Right cardiac atrium (tissue), 5 donors: ENCODE data around the gene SNTA1. TPM values are rescaled to one million over a fixed set of nuclear protein-coding genes. Genes with fewer than 3 reads are reported as not detected.
"Not testable (repeated sequence)": the region's sequence is repeated elsewhere in the genome, so short reads cannot be mapped to it uniquely, and the experiment has no call there.

ENCODE experiments used
- ATAC-seq, 2 donors: fragments of 200-7000 bp; cut with Tn5 transposase; one replicate each; pipeline versions ENCODE4 v1.8.0 to v1.9.1; 2020; ENCODE audit warnings: moderate library complexity in 2 of 2, mild to moderate bottlenecking in 1 of 2
- DNase-seq, 3 donors: peaks; one replicate each; pipeline ENCODE4 v3.0.0-alpha.2; 2020
- H3K27ac ChIP-seq: one replicate; pipeline ENCODE4 v1.5.1; 2013; ENCODE audit warnings: mild to moderate bottlenecking, low read length, control low read depth, moderate library complexity
- H3K27me3 ChIP-seq: one replicate; pipeline ENCODE4 v1.6.1; 2013; ENCODE audit not compliant: control insufficient read depth, insufficient read depth
- H3K4me1 ChIP-seq: one replicate; pipeline ENCODE4 v1.6.1; 2013; ENCODE audit warnings: low read length; ENCODE audit not compliant: control insufficient read depth, insufficient read depth
- H3K4me3 ChIP-seq: one replicate; pipeline ENCODE4 v1.5.1; 2013; ENCODE audit warnings: low read length, control low read depth
- H3K9me3 ChIP-seq: one replicate; pipeline ENCODE4 v1.6.1; 2013; ENCODE audit warnings: low read length; ENCODE audit not compliant: control insufficient read depth
- WGBS: extraction: QIAGEN DNeasy Blood & Tissue Kit; methylation state at CpG from one replicate; pipeline ENCODE4 v1.1.7; 2013; 5-methylcytosine and 5-hydroxymethylcytosine counted together
- intact Hi-C, 4 donors: fragments of 100-400 bp; cut with DNase I; formaldehyde crosslinking; loops; one replicate each; pipeline versions ENCODE4 v1.11.0 to v1.14.0; 2022 to 2023
- long read RNA-seq, 4 donors: library from polyadenylated mRNA; unstranded; transcript quantifications; one replicate each; pipeline ENCODE4 v2.0.0, GENCODE V29; 2020 to 2021
- polyA plus RNA-seq: library from polyadenylated mRNA; stranded (reverse); fragments of 200-250 nt; gene quantifications from one replicate; pipeline ENCODE4 v1.2.3, GENCODE V29; 2013
- total RNA-seq, 4 donors: library from RNA; stranded (reverse); fragmentation: NEBNext Ultra II Directional; extraction: Animal tissue kit (Norgen Biotek cat#: 25700); gene quantifications; one replicate each; pipeline ENCODE4 v1.2.1, GENCODE V29; 2021
- donor health status: healthy with polysubstance abuse.
- donor health status: DM: no; HTN: yes; CAD: no.
- donor health status: DM: no; HTN: no; CAD: no.
- donor health status: DM: no; HTN: yes; CAD: no; lungs with severe emphysema.
- donor health status: DM: yes; HTN: yes; CAD: no.

Gene SNTA1
- total RNA-seq = 100 to 1,000 TPM; 160 to 207 (median 170) TPM
- 221 TPM for polyA plus RNA-seq
- long read RNA-seq, donor 1, transcript SNTA1-201 (8 exons, 2,342 nt) = major isoform, 690 of 926 reads
- long read RNA-seq, donor 1, partial matches to known transcripts = 115 of 926 reads
- long read RNA-seq, donor 1, other reads (novel, unspliced or antisense) = 121 of 926 reads
- long read RNA-seq, donor 2, transcript SNTA1-201 (8 exons, 2,342 nt) = major isoform, 357 of 481 reads
- long read RNA-seq, donor 2, partial matches to known transcripts = 63 of 481 reads
- long read RNA-seq, donor 2, other reads (novel, unspliced or antisense) = 61 of 481 reads
- long read RNA-seq, donor 3, transcript SNTA1-201 (8 exons, 2,342 nt) = major isoform, 20 of 201 reads
- long read RNA-seq, donor 3, partial matches to known transcripts = 151 of 201 reads
- long read RNA-seq, donor 3, other reads (novel, unspliced or antisense) = 30 of 201 reads
- long read RNA-seq, donor 4, transcript SNTA1-201 (8 exons, 2,342 nt) = major isoform, 459 of 602 reads
- long read RNA-seq, donor 4, partial matches to known transcripts = 59 of 602 reads
- long read RNA-seq, donor 4, other reads (novel, unspliced or antisense) = 84 of 602 reads

DNA sequence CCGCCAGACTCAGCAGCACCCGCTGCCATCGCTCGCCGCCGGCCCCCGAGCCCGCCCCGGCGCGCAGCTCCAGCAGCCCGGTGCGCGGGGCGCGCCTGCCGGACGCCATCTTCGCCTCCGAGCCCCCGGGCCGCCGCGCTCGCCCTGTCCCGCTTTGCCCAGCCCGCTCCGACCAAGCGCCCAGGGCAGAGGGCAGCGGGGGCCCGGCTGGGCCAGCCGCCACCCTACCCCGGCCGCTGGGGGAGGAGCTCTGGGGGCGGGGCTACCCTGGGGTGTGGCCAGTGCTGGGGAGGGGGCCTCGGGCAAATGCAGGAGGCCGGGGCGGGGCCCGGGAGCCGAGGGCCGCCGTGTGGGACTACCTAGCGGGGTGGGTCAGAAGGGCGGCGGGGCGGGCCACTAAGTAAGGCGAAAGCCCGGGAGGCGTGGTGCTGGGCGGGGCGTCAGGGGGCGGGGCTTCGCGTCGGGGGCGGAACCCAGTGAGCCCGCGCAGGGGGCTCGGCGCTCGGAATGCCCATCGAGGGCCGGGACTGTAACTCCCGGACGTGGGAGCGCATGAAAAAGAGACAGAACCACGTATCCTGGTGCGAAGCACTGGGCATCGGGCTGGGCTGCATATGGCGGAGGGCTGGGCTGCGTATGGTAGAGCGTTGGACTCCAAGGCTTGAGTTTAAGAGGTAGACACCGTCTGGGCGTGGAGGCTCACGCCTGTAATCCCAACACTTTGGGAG is at the start of gene SNTA1:
Gene SNTA1, minus strand, starts transcription at position 252 of the 728 bp plus-strand sequence. Its CDS starts 143 bp downstream, at position 109.
- H3K9me3 ChIP-seq = no peaks in the 10 kb centered on the region
- peak within 1 kb of the TSS; percentile 71 for H3K27ac ChIP-seq
- intact Hi-C loops = loop anchor here in 1 of 4 donors (10.0 kb wide), 1 partner anchor 221 kb away; the partner anchor contains the start of genes ACTL10 and C20orf144
- peak within 1 kb of the TSS; percentile 83 for H3K4me3 ChIP-seq
- WGBS = under 1% methylated on average over 75 of the region's 75 CpGs
- DNase-seq (peak; percentile 93 to 98 (median 98)), ATAC-seq (peak; percentile 93 to 96)
- H3K4me1 ChIP-seq = peaks cover 1% of the 10 kb centered on the region
- H3K27me3 ChIP-seq = no peaks in the 10 kb centered on the region

DNA sequence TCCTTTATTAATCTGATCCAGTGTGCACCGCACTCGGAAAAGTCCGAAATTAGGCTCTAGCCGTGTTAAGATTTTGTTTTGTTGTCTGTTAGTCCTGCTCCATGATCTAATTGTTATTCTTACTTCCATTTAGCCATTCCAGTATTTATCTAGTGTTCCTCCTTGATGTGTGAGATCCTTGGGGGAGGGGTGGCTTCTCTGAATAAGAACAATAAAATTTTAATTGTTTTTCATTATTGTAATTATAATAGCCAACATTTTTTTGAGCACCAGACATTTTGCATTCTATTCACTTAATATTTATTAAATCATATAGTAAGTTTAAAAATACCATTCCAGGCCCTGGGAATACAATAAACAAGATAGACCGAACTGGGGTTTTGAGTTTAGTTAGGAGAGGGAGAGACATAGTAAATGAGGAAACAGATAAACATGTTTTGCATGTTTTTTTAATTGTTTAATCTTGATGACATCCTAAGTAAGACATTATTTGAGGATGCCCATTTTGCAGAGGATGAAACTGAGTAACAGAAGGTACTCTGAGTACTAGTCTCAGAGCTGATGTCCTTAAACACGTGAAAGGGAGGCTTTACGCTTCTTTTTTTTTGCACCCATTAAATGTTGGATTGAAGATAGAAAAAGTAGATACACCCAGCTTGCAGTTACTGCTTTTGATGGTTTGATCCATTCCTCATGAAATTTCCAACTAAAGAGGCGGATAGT is 47.5 kb upstream of the SNTA1 start:
- Histone ChIP-seq H3K9me3 (no peaks in the 10 kb centered on the region), H3K4me1 (no peaks in the 10 kb centered on the region), H3K27ac (peak overlapping the region; percentile 93), H3K4me3 (peak overlapping the region; percentile 72), H3K27me3 (no peaks in the 10 kb centered on the region)
- ATAC-seq (no peak), DNase-seq (no peak)
- intact Hi-C loops = no loop called here
- WGBS = 48% methylated on average over 8 of the region's 8 CpGs

DNA sequence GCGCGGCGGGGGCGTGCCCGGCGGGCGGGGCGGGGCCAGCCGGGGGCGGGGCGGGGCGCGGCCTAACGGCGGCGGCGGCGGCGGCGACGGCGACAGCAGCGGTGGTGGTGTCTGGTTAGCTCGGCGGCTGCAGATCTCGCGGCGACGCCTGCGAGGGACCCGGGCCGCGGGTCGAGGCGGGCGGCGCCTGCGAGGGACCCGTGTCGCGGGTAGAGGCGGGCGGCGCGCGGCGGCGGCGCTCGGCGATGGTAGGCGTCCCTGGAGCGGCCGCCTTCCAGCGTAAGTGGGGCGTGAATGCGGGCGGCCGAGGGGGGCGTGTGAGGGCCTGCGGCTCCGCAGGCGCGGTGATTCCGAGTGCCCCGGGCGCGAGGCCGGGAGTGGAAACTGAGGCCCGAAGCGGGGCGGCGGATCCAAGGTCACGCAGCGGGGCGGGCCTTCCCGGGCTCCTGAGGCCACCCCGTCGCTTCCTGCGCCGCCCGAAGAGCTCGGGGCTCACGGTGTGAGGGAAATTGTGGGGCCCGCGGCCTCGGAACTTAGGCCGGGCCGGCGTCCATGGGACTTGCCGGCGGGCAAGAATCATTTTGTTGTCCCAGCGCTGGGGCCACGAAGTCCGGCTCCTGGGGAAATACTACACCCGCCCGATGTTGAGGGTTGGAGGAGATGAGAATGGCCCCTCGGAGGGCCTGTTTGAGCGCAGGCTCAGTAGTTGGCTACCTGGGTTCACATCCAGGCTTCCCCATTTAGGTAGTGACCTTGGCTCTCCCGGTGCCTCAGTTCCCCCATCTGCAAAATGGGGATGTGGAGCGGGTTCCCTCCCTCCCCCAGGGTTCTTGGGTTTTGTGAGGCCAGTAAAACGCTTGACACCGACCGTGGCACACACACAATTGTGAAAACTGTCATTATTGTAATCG is 46.7 kb upstream of the SNTA1 start, which contains the start of gene CBFA2T2:
Gene CBFA2T2, plus strand, starts transcription at position 74 of the 911 bp plus-strand sequence. Its CDS starts 172 bp downstream, at position 246.
- Histone ChIP-seq H3K27me3 (no peaks in the 10 kb centered on the region), H3K9me3 (no peaks in the 10 kb centered on the region), H3K27ac (peak within 1 kb of the TSS; percentile 93), H3K4me1 (no peaks in the 10 kb centered on the region), H3K4me3 (peak within 1 kb of the TSS; percentile 72)
- DNase-seq = peak in 2 of 3 donors; percentile 75 to 88
- intact Hi-C loops = no loop called here
- under 1% methylated on average over 103 of the region's 105 CpGs for WGBS
- ATAC-seq = peak; percentile 65 to 69

DNA sequence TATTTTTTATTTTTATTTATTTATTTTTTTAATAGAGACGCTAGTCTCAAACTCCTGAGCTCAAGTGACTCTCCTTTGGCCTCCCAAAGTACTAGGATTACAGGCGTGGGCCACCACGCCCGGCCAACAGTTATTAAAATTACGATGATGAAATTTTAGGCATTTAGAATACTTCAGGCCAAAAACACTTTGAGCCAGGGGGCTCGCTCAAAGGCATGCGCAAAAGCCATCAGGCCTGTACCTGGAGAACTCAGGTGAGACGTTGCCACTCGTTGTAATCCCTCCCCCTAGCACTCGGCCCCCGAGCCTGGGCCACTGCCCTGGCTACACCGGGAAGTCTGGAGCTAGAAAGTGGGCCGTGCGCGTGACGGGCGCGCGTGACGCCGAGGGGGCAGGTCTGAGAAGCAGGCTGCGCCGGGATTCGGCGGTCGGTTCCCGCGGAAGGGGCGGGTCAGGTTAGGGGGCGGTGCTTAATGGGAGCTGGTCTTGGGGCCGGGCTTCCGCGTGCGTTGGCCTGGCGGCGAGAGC is 46.0 kb upstream of the SNTA1 start:
- no peaks in the 10 kb centered on the region for H3K9me3 ChIP-seq
- DNase-seq (peak; percentile 99 to 100 (median 100)), ATAC-seq (peak; percentile 99)
- 3% methylated on average over 36 of the region's 36 CpGs for WGBS
- H3K27me3 ChIP-seq = no peaks in the 10 kb centered on the region
- intact Hi-C loops = no loop called here
- peak overlapping the region; percentile 83 for H3K27ac ChIP-seq
- peak overlapping the region; percentile 72 for H3K4me3 ChIP-seq
- no peaks in the 10 kb centered on the region for H3K4me1 ChIP-seq

DNA sequence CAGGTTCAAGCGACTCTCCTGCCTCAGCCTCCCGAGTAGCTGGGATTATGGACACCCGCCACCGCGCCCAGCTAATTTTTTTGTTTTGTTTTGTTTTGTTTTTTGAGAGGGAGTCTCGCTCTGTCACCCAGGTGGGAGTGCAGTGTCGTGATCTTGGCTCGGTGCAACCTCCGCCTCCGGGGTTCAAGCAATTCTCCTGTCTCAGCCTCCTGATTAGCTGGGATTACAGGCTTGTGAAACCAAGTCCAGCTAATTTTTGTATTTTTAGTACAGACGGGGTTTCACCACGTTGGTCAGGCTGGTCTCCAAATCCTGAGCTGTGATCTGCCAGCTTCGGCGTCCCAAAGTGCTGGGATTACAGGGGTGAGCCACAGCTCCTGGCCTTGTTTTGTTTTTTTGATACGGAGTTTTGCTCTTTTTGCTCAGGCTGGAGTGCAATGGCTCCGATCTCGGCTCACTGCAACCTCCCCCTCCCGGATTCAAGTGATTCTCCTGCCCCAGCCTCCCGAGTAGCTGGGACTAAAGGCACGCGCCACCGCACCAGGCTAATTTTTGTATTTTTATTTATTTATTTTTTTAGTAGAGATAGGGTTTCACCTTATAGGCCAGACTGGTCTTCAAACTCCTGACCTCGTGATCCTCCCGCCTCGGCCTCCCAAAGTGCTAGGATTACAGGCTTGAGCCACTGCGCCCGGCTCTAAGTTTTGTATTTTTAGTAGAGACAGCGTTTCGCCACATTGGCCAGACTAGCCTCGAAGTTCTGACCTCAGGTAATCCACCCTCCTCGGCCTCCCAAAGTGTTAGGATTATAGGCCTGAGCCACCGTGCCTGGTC is 45.3 kb upstream of the SNTA1 start:
- intact Hi-C loops, H3K27me3 ChIP-seq: not testable (repeated sequence)
- 94% methylated on average over 32 of the region's 32 CpGs for WGBS

DNA sequence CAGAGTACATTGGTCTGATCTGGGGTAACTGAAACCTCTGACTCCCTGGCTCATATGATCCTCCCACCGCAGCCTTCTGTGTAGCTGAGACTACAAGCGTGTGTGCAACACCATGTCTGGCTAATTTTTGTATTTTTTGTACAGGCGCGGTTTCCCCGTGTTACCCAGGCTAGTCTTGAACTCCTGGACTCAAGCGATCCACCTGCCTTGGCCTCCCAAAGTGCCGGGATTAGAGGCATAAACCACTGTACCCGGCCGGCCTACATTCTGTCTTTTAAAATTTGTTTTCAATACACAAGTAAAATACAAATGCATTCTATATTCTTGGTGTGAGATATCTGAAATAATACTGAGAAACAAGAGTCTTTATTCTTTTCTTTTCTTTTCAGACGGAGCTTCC is 44.6 kb upstream of the SNTA1 start:
- DNase-seq (peak in 1 of 3 donors; percentile 24), ATAC-seq (no peak)
- Histone ChIP-seq H3K4me3 (no peak overlapping the region), H3K9me3 (no peaks in the 10 kb centered on the region), H3K4me1 (no peaks in the 10 kb centered on the region), H3K27me3 (no peaks in the 10 kb centered on the region), H3K27ac (no peak overlapping the region)
- intact Hi-C loops = no loop called here
- 95% methylated on average over 10 of the region's 10 CpGs for WGBS

More for the DNA sequence above, 45.3 kb upstream of the SNTA1 start:
- DNase-seq = peak in 2 of 3 donors; percentile 43 to 45
- H3K4me1 ChIP-seq, H3K9me3 ChIP-seq, H3K27ac ChIP-seq, ATAC-seq: not testable (repeated sequence)
- H3K4me3 ChIP-seq = peak overlapping the region; percentile 36

DNA sequence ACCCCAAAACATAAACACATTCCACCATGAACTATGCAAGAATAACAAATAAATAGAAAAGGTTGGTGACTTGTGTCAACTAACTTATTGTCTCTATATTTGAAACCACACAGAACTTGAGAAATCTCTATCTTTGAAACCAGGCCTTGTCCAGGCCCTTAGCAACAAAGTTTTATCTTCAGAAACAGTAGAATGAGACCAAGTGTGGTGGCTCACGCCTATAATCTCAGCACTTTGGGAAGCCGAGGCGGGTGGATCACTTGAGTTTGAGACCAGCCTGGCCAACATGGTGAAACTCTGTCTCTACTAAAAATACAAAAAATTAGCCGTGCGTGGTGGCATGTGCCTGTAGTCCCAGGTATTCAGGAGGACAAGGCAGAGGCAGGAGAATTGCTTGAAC is 39.6 kb upstream of the SNTA1 start:
- H3K9me3 ChIP-seq, intact Hi-C loops, H3K4me1 ChIP-seq, ATAC-seq, H3K4me3 ChIP-seq, H3K27me3 ChIP-seq, H3K27ac ChIP-seq: not testable (repeated sequence)
- peak in 1 of 3 donors; percentile 5 for DNase-seq
- WGBS = 95% methylated on average over 5 of the region's 5 CpGs

DNA sequence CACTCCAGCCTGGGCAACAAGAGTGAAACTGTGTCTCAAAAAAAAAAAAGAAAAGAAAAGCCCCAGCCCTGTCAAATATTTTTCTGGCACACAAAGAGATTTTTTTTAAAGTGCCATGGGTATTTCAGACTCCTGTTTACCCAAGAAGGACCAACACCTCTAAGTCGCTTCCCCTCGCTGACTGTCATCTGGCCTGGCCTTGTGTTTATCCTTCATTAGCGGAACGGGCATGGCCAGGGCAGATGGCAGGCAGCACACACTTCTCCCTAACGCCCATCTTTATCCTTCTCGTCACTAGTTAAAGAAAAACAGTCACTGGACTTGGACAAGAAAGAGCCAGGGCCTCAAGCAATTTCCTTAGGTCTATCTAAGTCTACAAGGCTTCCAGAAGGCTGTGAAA is 39.0 kb upstream of the SNTA1 start:
- H3K27me3 ChIP-seq = no peaks in the 10 kb centered on the region
- H3K4me3 ChIP-seq = no peak overlapping the region
- 80% methylated on average over 6 of the region's 6 CpGs for WGBS
- intact Hi-C loops = no loop called here
- no peaks in the 10 kb centered on the region for H3K4me1 ChIP-seq
- no peak overlapping the region for H3K27ac ChIP-seq
- no peaks in the 10 kb centered on the region for H3K9me3 ChIP-seq
- ATAC-seq (no peak), DNase-seq (no peak)

DNA sequence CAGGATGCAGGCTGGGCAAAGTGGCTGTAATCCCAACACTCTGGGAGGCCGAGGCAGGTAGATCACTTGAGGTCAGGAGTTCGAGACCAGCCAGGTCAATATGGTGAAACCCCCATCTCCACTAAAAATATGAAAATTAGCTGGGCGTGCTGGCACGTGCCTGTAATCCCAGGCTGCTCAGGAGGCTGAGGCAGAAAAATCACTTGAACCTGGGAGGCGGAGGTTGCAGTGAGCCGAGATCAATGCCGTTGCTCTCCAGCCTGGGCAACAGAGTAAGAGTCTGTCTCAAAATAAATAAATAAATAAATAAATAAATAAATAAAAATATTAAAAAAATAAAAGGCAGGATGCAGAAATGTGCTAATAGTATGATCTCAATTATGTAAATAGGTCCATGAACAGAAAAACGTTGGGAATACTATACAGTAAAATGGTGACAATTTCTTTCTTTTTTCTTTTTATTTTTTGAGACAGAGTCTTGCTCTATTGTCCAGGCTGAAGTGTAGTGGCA is 37.9 kb upstream of the SNTA1 start:
- intact Hi-C loops = no loop called here
- no peak for ATAC-seq
- H3K27me3 ChIP-seq = no peaks in the 10 kb centered on the region
- H3K27ac ChIP-seq = no peak overlapping the region
- H3K4me1 ChIP-seq = no peaks in the 10 kb centered on the region
- WGBS = 93% methylated on average over 8 of the region's 8 CpGs
- no peak overlapping the region for H3K4me3 ChIP-seq
- DNase-seq = no peak
- no peaks in the 10 kb centered on the region for H3K9me3 ChIP-seq
